ENCODE data around the gene LDHAL6B. TPM values are rescaled to one million over a fixed set of nuclear protein-coding genes. Genes with fewer than 3 reads are reported as not detected.

The LDHAL6B gene
- total and polyA plus RNA-seq, 7 donors: 0.06 TPM; not detected in 5

- TF ChIP-seq, protein P1, sequence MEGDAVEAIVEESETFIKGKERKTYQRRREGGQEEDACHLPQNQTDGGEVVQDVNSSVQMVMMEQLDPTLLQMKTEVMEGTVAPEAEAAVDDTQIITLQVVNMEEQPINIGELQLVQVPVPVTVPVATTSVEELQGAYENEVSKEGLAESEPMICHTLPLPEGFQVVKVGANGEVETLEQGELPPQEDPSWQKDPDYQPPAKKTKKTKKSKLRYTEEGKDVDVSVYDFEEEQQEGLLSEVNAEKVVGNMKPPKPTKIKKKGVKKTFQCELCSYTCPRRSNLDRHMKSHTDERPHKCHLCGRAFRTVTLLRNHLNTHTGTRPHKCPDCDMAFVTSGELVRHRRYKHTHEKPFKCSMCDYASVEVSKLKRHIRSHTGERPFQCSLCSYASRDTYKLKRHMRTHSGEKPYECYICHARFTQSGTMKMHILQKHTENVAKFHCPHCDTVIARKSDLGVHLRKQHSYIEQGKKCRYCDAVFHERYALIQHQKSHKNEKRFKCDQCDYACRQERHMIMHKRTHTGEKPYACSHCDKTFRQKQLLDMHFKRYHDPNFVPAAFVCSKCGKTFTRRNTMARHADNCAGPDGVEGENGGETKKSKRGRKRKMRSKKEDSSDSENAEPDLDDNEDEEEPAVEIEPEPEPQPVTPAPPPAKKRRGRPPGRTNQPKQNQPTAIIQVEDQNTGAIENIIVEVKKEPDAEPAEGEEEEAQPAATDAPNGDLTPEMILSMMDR (IDR thresholded peaks at IDR 0.05): no peak
- ATAC-seq (no peak), DNase-seq (no peak)
- no peaks in the 10 kb centered on the region for H3K9me3 ChIP-seq
- WGBS, 3 donors: 94 to 97% (median 95%) methylated on average over 5 of the region's 5 CpGs
- no peak overlapping the region for H3K4me3 ChIP-seq
- no peaks in the 10 kb centered on the region for H3K4me1 ChIP-seq
- intact Hi-C loops (cut with DNase I): no loop called here
- H3K36me3 ChIP-seq (ENCODE audit: insufficient read depth in 1 of 2, low read depth in 1 of 2): peaks cover 6 to 77% of the 10 kb centered on the region in 2 donors
- H3K27ac ChIP-seq: no peak overlapping the region
- H3K27me3 ChIP-seq (ENCODE audit: insufficient read depth in 3 of 3, low read length in 2 of 3): no peaks in the 10 kb centered on the region
Measured at GRCh38 chr15:59216911-59217310, 10.3 kb downstream of the LDHAL6B start.

DNA sequence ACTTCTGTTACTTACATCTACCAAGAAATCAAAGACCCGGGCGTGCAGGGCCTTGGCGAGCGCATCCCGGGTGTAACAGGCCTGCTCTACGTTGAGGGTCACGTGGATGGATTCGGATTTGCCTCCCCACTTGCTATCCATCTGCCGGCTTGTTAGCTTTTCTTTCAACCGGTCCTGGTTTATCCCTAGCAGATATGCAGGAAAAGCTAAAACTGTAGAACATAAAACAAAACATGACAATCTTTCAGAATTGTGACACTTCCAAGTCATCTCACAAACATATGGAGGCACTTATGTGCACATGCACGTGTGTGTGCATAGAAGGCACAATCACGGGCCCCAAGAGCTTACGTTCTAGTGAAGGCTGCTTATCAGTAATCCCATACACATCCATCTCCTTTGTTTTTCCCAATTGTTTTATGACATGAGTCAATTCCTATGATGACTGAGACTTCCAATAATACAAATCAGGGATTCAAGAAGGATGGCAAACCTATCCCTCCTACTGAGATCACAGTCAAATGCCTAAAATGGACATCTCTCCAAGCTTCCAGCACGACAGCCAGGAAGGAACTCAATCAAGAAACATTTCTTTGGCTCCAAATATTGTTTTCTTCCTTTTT lies 11.3 kb downstream of the LDHAL6B start:
- H3K4me1 ChIP-seq: peaks cover 2% of the 10 kb centered on the region
- TF ChIP-seq, protein P1 (IDR thresholded peaks at IDR 0.05): no peak
- no peaks in the 10 kb centered on the region for H3K9me3 ChIP-seq
- 89 to 94% (median 93%) methylated on average over 14 of the region's 14 CpGs for WGBS, 3 donors
- no peak overlapping the region for H3K4me3 ChIP-seq
- no peak for DNase-seq
- intact Hi-C loops (cut with DNase I): no loop called here
- H3K27me3 ChIP-seq (ENCODE audit: insufficient read depth in 3 of 3, low read length in 2 of 3): no peaks in the 10 kb centered on the region
- no peak for ATAC-seq
- H3K36me3 ChIP-seq (ENCODE audit: insufficient read depth in 1 of 2, low read depth in 1 of 2): peaks cover 6 to 82% of the 10 kb centered on the region in 2 donors
- H3K27ac ChIP-seq: no peak overlapping the region

- TF ChIP-seq, protein P1 (IDR thresholded peaks at IDR 0.05): no peak
- H3K27ac ChIP-seq: no peak overlapping the region
- 81 to 87% (median 82%) methylated on average over 3 of the region's 3 CpGs for WGBS, 3 donors
- H3K4me1 ChIP-seq: peaks cover 2% of the 10 kb centered on the region
- no peak for ATAC-seq
- peaks cover 6 to 81% of the 10 kb centered on the region in 2 donors for H3K36me3 ChIP-seq (ENCODE audit: insufficient read depth in 1 of 2, low read depth in 1 of 2)
- H3K4me3 ChIP-seq: no peak overlapping the region
- intact Hi-C loops (cut with DNase I): no loop called here
- no peaks in the 10 kb centered on the region for H3K27me3 ChIP-seq (ENCODE audit: insufficient read depth in 3 of 3, low read length in 2 of 3)
- DNase-seq: no peak
- H3K9me3 ChIP-seq: no peaks in the 10 kb centered on the region
Measured at GRCh38 chr15:59218710-59219109, 12.1 kb downstream of the LDHAL6B start.

DNA sequence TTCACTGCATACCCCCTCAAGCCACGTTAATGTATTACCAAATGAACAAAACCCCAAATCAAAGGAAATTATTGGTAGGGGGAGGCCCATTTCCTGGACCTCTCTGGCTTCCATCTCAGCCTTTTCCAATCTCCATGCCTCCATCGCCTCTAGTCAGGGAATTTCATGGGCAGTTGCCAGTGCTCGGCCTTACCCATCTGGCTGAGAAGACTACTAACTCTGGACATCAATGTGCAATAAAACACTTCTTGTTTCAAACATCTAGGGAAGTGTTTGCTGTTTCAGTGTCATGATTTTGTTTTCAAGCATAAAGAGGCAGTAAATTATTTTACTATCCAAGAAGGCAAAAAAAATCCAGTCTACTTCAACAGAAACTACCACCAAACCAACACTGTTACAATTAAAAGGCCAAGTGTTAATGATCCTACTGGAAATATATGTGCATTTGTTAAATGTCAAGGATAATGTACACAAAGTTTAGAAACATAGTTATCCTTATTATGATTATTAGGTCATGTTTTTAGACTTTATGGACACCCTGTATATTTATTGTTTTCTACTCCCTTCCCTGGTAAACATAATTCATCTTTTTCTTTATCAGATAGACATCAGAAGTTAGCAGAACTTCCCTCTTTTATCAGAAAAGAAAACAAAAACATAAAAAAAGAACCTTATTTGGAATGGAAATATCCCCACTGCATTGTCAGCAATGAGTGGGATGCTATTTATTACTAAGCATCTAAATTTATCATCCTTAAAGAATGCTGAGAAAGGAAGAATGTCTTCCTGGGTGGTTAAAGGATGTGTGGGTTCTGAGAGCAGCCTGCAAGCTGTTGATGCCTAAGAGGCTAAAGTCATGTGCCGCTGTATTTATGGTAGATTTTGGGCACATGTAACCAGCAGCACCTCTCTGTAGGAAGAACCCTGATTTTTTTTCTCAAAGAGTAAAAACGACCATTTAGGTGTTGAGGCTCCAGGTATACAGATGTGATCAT lies 15.2 kb downstream of the LDHAL6B start:
- TF ChIP-seq, protein P1 (IDR thresholded peaks at IDR 0.05): no peak
- H3K27me3 ChIP-seq (ENCODE audit: insufficient read depth in 3 of 3, low read length in 2 of 3): no peaks in the 10 kb centered on the region
- no peak overlapping the region for H3K4me3 ChIP-seq
- 87 to 89% (median 88%) methylated on average over 5 of the region's 5 CpGs for WGBS, 3 donors
- intact Hi-C loops (cut with DNase I): no loop called here
- ATAC-seq (no peak), DNase-seq (no peak)
- H3K36me3 ChIP-seq (ENCODE audit: insufficient read depth in 1 of 2, low read depth in 1 of 2): peaks cover 4 to 67% of the 10 kb centered on the region in 2 donors
- H3K9me3 ChIP-seq: no peaks in the 10 kb centered on the region
- H3K27ac ChIP-seq: no peak overlapping the region
- H3K4me1 ChIP-seq: peaks cover 2% of the 10 kb centered on the region

All from psoas muscle (tissue), 8 donors.